Stimulated activated CD8-positive, alpha-beta memory T cell treated with anti-CD3 and anti-CD28 coated beads, Interleukin-7, amount 100 ng/mL, for 24 hours (primary cell): ENCODE data around the gene ZFYVE1.
"Not testable (repeated sequence)": the region's sequence is repeated elsewhere in the genome, so short reads cannot be mapped to it uniquely, and the experiment has no call there.

Experiments used
- DNase-seq: peaks from one replicate; pipeline ENCODE4 v3.0.0-alpha.2; 2020; ENCODE audit warnings: low read depth

ZFYVE1 gene

DNA sequence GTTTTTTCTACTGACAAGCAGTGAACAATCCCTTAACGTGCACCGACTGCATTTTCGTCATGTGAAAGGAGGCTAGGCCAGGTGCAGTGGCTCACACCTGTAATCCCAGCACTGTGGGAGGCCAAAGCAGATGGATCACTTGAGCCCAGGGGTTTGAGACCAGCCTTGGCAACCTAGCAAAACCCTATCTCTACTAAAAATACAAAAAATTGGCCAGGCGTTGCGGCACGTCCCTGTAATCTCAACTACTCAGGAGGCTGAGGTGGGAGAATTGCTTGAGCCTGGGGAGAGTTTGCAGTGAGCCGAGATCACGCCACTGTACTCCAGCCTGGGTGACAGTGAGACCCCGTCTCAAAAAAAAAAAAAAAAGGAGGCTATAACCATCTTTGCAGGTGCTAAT, 22.3 kb downstream of the ZFYVE1 start:
- DNase-seq, result not testable (repeated sequence)

DNA sequence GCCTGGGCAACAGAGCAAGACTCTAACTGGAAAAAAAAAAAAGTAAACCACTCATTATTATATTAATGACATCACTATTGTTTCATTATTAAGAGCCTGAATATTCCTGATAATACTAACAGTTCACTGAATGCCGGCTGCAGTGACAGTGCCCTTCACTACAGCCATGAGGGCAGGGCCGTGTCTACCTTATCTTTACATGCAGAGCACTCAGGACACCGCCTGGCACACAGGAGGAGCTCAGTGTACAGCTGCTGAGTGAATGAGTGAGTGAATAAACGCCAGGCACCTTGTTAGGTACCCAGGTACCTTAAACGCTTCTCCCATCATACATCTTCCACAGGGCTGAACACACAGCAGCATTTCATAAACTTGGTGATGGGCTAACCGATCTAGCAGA, 23.2 kb downstream of the ZFYVE1 start:
- no peak for DNase-seq

DNA sequence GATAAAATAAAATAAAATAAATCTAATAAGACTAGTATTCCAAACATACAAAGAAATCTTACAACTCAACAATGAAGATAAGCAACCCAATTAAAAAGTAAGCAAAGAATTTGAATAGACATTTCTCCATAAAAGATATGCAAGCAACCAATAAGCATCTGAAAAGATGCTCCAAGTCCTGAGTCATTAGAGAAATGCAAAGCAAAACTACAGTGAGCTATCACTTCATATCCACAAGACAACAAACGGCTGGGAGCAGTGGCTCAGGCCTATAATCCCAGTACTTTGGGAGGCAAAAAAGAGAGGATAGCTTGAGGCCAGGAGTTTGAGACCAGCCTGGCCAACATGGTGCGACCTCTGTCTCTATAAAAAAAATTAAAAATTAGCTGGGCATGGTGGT, 26.8 kb downstream of the ZFYVE1 start:
- no peak for DNase-seq

DNA sequence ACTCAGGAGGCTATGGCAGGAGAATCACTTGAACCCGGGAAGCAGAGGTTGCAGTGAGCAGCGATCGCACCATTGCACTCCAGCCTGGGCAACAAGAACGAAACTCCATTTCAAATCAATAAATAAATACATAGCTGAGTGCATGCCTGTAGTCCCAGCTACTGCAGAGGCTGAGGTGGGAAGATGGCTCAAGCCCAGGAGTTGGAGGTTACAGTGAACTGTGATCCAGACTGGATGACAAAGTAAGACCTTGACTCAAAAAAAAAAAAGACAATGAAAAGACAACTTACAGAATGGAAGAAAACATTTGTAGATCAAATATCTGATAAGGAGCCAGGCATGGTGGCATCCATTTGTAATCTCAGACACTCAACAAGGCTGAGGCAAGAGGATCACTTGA, 27.6 kb downstream of the ZFYVE1 start:
- DNase-seq, result no peak

DNA sequence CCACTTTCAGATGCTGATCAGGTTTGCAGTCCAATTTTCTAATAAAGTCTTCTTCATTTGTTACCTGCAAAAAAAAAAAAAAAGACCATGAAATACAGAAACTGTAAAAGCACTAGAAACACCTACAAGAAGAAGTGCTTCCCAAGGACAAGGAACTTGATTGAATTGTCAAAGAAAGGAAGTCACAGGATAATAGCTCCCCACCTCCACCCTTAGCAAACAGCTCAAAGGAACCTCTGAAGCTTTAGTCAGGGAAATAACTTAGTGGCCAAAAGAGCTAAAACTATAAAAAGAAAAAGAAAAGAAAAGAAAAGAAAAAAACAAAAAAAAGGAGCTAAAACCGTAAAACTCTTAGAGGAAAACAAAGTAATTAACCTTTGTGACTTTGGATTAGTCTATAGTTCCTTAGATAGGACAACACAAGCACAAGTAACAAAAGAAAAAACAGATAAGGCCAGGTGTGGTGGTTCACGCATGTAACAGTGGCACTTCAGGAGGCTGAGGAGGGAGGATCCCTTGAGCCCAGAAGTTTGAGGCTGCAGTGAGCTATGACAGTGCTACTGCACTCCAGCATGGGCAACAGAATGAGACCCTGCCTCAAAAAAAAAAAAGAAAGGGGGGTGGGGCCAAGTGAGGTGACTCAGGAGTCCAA, 28.5 kb downstream of the ZFYVE1 start:
- DNase-seq, result no peak

DNA sequence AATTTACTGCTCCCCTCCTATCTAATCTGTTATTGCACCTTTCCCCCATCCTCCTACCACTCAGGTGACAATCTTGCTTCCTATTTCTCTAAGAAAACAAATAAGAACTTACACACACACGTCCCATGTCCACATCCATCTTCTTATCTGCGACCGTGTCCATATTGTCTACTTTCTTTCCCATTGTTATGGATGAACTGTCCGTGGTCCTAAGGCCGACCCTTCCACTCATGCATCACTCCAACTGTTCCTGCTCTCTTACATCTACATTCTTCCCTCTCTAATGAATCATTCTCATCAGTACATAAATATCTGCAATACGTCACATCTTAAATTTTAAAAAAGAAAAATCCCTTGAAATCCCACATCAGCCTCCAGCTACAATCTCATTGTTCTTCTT, 30.0 kb downstream of the ZFYVE1 start:
- DNase-seq, result no peak

DNA sequence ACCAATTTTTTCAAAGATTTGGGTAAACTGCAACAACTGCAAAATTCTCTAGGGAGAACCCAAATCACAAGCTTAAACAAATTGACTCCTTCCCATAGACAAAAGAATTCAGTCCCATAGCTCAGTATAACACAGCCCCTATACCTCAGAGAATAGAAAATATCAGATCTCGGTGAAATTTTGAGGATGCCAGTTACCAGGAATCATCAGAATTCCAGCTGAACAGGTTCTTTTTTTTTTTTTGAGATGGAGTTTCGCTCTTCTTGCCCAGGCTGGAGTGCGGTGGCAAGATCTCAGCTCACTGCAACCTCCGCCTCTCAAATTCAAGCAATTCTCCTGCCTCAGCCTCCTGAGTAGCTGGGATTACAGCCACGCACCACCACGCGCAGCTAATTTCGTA, 36.7 kb downstream of the ZFYVE1 start:
- DNase-seq, result no peak

DNA sequence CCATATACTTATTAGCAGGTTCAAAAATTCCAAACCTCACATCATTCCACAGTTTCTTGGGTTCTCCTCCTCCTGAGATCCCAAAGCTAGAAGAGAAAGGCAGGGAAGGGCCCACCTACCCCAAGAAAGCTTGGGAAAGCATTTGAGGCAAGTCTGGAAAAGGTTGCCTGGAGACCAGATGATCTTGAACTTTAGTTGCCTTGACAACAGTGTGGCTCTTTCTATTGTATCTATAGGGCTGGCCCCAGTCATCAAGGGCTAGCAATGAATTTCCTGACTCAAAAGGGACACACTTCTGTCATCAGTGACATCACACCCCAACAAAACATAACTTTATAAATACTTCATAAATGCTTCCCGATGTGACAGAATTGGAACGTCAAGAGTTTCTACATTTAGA, 40.0 kb downstream of the ZFYVE1 start:
- no peak for DNase-seq

DNA sequence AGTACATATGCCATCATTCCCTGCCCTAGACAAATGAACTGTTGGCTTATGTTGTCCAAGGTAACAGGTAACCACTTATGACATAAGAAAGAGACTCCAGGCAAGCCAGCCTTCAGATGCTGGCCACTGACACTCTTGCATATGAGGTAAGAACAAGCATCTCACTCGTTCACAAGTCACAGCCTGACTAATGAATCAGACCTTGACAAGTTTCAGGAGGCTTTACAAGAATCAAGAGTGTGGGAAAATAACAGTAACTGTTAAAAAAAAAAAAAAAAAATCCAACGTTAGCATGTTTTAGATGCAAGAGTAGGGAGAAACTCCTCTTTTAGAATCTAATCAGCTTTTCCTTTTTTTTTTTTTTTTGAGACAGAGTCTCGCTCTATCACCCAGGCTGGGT, 40.7 kb downstream of the ZFYVE1 start:
- no peak for DNase-seq

DNA sequence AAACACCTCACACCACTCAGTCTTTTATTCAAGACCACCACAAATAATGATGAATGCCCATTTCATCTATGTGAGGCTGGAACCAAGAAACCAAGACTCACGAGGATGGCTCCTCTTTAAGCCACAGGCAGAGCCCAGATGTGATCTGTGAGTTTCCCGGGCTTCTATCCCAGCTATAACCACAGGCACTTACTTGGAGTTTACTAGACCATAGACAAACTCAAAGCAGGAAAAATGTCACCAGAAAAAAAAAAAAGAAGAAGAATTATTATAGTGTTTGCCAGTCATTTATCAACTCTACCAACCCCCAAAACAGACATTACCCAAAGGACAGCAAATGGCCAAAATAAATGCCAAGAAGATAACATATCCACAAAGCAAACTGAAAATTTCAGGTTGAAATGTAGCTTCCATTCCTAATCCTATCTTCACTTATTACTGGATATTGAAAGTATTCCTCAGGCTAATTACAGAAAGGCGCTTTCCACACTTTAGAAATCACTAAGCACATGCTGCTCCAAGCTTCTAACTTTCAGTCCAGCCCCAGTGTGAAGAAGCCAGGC, 44.7 kb downstream of the ZFYVE1 start:
- no peak for DNase-seq

DNA sequence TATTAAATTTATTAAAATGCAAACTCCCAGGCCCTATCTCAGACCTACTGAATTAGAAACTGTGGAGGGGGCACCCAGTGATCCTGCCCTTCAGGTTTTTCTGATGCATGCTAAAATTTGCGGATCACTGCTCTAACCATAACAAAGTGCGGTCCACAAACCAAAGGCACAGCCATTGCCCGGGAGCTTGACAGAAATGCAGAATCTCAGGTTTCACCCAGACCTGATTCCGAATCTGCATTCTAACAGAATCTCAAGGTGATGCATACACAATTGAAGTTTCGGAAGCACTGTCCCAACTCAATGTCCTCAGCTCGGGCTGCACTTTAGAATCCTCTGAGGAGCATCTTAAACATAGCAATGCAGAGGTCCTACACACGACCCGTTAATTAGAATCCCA, 46.0 kb downstream of the ZFYVE1 start:
- no peak for DNase-seq

DNA sequence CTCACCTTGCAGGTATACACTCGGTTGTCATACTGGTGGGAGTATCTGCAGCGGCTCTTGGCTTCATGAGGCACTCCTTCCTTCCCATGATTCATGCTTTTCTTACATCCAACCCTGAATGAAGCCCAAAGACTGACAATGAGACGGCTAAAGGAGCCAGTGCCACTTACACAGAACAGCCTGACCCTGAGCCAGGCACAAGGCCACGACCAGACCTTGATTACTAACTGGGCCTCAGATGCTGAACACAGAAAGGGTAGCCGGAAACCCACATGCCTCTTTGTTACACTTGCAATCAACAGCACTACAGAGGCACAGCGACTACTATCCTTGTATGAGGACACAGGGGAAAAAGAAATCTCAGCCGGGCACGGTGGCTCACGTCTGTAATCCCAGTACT, 48.0 kb downstream of the ZFYVE1 start:
- no peak for DNase-seq

DNA sequence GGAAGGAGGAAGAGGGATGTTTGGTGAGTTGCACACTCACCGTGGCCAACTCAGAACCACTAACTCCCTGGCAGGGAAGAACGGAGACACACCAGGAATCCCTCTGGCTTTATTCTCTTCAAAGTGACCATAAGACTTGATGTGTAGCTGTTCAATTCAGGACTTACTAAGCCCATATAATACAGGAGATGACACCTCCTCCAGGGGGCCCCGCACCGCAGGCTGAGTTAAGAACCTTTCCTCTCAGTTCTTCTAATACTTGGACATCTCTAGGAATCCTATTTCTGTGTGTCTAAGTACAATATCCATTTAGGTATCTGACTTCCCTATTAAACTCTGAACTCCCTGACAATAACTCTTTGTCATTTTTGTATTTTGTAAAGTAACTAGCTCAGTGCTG, 51.1 kb downstream of the ZFYVE1 start:
- no peak for DNase-seq

DNA sequence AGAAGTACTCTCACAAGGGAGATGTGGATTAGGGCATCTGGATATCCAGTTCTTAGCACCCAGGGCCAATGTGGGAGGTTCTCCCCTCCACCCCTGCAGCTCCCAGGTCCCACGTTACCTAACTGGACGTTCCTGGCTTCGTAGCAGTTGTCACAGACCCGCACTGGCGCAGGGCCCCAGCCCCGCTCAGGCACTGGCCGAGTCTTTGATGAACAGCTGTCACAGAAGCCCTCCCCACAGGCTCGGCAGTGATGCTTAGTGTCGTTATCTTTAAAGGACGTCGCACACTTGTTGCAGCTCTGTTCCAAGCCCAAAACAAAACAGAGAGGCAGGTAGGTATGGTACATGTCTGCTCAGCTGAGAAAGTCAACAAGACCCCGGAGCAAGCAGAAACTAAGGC, 52.2 kb downstream of the ZFYVE1 start:
- no peak for DNase-seq

DNA sequence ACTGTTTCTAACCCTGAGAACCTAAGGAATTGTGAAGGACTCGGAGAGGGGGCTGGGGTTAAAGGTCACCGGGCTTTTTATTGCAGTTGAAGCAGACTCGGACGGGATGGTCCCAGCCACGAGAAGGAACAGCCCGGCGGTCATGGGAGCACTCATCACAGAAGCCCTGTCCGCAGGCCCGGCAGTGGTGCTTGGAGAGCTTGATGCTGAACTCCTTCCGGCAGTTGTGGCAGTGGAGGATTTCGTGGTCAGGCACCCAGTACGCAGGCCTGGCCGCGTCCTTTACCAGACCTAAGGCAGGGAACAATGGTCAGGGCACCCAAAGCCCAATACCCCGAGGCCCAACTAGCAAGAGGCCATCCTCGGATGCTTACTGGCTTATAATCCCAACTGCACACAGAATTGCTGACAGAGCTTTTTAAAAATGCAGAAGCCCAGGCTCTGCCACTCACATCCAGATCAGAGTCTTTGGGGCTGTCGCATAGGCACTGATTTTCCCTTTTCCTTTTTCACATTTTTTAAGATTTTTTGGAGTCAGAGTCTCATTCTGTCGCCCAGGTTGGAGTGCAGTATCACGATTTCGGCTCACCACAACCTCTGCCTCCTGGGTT, 56.0 kb downstream of the ZFYVE1 start:
- no peak for DNase-seq

DNA sequence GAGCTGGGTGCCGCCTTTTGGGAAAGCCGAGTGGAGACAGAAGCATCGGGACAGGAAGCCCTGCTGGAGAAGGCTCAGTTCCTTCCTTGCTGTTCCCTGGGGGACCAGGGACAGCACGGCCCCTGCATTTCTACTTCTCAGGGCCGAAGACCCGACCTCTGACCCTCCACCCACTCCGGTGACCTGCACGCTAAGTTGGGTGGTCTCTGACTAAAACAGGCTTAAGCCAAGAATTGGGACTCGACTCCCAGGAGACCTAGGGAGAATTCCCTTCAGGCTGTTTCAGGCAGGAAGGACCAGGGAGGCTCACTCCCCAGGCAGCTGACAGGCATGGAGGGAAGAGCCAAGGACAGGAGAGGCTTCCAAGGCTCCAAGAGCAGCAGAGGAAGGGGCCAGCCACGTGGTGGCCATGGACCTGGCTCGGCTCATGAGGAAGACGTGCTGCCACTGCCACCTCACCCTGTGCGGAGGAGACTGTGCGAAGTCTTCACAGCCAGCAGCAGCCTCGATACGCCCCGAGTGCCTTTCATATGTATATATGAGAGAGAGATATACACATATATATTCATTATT, 56.8 kb downstream of the ZFYVE1 start:
- DNase-seq, result no peak

DNA sequence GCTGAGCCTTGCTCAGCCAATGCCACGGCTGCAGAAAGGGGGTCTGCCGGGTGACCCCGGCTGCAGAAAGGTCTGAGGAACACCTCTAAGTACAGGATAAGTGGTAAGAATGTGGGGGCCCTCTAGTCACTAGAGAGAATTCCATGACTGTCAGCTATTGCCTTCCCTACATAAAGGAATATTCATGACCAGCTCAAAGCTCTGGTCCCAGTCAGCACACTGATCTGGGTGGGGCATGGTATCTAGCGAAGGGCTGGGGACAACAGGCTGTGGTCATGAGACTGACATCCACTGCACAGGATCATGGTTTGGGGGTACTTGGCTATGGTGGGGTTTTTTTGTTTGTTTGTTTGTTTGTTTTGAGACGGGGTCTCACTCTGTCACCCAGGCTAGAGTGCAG, 58.6 kb downstream of the ZFYVE1 start:
- DNase-seq, result no peak

DNA sequence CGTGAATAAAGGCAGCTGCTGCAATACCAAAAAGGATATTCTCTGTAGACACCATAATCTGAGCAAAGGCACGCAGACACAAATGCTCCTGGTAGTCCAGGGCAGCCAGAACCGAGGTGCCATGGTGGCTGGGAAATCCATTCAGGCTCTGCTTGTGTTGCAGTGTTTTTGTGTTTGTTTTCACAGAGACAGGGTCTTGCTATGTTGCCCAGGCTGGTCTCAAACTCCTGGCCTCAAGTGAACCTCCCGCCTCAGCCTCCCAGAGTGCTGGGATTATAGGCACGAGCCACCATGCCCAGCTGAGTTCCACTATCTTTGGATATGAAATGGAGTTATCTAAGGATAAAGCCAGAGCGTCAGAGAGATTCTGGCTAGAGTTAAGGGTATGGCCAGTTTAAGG, 60.9 kb downstream of the ZFYVE1 start:
- DNase-seq, result no peak

DNA sequence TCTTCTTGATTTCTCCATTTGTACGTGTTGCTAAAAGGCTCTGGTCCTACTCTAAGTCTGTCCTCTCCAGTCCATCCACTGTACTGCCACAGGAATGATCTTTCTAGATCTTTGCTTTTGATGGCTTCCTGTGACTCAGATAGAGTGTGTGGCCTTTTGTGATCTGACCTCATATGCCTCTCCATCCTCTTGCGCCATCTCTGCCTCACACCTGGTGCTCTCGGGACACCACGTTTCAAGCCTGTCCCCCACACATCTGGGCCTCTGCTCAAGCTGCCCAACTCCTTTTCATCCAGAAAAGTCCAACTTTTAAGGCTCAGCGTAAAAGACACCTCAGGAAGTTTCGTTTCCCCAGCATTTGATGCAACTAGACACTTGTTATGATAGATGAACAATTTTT, 61.7 kb downstream of the ZFYVE1 start:
- DNase-seq, result no peak

DNA sequence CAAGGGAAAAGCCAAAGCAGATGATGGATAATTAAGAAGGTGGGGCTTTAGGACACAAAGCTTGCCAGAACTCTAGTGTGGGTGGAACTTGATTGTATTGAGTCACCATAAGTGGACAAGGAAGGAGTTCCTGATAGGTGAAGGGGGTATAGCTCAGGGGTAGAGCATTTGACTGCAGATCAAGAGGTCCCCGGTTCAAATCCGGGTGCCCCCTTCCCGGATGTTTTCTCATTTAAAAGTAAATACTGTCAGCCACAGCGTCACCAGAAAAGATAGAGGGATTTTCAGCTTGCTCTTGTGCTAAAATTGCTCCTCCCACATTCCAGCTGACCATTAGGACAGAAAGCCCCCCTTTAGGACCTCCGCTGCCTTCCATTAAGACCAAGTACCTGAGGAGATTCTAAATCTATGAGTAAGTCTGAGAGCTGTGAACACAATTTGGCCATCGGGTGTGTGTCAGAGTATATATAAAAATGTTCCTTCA, 64.0 kb downstream of the ZFYVE1 start:
- no peak for DNase-seq

DNA sequence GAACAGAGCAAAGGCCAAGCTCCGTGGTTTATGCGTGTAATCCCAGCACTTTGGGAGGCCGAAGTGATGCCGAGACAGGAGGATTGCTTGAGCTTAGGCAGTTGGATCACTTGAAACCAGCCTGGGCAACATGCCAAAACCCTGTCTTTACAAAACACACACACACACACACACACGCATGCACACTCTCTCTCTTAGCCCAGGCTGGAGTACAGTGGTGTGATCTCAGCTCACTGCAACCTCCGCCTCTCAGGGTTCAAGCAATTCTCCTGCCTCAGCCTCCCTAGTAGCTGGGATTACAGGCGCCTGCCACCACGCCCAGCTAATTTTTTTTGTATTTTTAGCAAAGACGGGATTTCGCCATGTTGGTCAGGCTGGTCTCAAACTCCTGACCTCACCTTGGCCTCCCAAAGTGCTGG, 64.6 kb downstream of the ZFYVE1 start:
- not testable (repeated sequence) for DNase-seq

DNA sequence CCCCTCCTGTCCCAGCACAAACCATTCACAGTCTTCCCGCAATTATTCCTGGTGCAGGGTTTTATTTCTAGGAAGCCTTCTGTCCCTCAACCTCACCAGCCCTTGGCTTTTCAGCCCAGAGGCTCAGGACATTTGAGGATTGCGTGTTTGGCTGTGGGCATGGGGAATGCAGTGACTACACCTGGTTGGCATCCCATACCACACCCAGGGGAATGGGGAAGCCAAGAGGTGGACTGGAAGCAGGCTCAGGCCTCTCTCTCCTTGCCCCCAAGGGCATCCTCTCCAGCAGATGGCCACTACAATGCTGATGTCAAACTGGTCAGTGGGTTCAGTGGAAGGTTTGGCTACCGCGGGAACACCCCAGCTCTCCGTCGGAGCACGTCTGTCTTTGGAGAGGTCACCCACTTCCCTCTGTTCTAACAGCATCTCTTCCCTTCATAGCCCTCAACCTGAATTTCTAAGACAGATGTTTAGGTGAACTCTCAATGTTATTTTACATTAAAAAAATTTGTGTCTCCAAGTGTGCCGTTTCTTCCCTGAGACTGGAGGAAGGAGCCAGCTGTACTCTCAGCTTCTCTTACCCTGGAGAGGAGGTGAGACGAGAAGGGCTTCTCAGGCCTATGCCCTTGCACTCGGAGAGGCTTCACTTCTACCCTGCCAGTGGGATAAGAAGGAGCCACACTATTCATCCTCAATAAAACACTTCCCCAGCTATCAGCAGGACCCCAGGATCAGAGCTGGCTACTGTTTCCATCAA, 65.1 kb downstream of the ZFYVE1 start:
- no peak for DNase-seq

DNA sequence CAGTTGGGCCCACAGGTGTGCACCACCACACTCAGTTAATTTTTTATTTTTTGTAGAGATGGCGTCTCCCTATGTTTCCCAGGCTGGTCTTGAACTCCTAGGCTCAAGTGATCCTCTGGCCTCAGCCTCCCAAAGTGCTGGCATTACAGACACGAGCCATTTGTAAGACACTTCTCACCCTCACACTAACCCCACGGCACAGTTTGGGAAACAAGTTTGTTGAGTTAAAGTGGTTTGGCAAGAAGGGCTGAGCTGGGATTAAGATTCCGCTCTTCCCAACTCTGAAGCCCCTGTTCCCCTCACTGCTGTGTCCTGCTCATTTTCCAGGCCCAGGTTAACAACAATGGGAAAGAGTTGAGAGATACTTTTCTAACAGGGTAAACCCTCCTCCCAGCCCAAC, 65.9 kb downstream of the ZFYVE1 start:
- DNase-seq, result not testable (repeated sequence)
